ENCODE data around the gene DTHD1. TPM values are rescaled to one million over a fixed set of nuclear protein-coding genes. Genes with fewer than 3 reads are reported as not detected.

Gene DTHD1
- total RNA-seq, 3 donors from 2014 or later (not counting 1 experiment from before 2014, with no cell fraction given) = 67.0 to 95.4 (median 81.5) TPM

DNA sequence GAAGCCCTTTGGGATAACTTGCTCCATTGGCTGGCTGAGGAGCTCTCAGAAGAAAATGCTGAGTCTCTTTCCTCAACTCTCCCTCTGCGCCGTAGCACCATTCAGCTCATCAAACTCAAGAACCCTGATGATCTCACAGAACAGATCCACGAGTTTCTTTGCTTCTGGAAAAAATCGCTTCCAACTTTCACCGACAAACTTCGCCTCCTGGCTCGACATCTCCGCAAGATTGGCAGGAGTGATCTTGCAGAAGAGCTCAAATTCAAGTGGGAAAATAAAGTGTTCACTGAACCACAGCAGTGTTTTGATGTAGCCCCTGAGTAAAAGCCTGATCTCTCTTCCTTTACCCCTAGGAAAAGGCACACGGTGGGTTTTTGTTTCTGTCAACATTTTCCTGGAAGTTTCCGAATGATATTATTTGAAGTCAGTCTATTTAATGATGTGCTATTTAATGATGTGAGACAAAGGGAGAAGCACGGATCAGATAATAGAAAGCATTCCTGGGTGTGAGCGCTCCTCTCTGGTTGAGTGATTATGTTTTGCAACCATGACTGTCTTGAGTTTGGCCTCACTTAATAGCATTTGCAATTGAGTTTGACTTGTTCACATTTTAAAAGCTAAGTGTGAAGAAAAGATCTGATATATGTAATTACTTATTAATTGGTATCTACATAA lies 62.2 kb downstream of the DTHD1 start:
- H3K27ac ChIP-seq (ENCODE audit: low read length) = no peak overlapping the region
- Mint-ChIP-seq H3K4me1 (peaks cover 0 to 8% of the 10 kb centered on the region in 2 donors), H3K27me3 (ENCODE audit: low read depth in 2 of 2) (no peaks in the 10 kb centered on the region), H3K9me3 (no peaks in the 10 kb centered on the region), H3K36me3 (no peaks in the 10 kb centered on the region), H3K4me3 (no peak overlapping the region), H3K27ac (no peak overlapping the region)
- intact Hi-C loops (cut with micrococcal nuclease) = no loop called here
- DNase-seq (no peak), ATAC-seq (no peak)
- no peak overlapping the region for H3K4me3 ChIP-seq (ENCODE audit: low read length)
- peaks cover 2% of the 10 kb centered on the region for H3K36me3 ChIP-seq (ENCODE audit: control insufficient read depth, insufficient read depth, low read length)
- WGBS (ENCODE audit: insufficient coverage) = 97% methylated on average over 12 of the region's 12 CpGs
- TF ChIP-seq, protein P1, sequence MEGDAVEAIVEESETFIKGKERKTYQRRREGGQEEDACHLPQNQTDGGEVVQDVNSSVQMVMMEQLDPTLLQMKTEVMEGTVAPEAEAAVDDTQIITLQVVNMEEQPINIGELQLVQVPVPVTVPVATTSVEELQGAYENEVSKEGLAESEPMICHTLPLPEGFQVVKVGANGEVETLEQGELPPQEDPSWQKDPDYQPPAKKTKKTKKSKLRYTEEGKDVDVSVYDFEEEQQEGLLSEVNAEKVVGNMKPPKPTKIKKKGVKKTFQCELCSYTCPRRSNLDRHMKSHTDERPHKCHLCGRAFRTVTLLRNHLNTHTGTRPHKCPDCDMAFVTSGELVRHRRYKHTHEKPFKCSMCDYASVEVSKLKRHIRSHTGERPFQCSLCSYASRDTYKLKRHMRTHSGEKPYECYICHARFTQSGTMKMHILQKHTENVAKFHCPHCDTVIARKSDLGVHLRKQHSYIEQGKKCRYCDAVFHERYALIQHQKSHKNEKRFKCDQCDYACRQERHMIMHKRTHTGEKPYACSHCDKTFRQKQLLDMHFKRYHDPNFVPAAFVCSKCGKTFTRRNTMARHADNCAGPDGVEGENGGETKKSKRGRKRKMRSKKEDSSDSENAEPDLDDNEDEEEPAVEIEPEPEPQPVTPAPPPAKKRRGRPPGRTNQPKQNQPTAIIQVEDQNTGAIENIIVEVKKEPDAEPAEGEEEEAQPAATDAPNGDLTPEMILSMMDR (IDR thresholded peaks at IDR 0.05) = no peak
- no peaks in the 10 kb centered on the region for H3K4me1 ChIP-seq (ENCODE audit: control insufficient read depth, insufficient read depth, low read length)
- H3K27me3 ChIP-seq (ENCODE audit: control insufficient read depth, insufficient read depth, low read length) = no peaks in the 10 kb centered on the region
- no peaks in the 10 kb centered on the region for H3K9me3 ChIP-seq (ENCODE audit: control insufficient read depth, insufficient read depth, low read length)

DNA sequence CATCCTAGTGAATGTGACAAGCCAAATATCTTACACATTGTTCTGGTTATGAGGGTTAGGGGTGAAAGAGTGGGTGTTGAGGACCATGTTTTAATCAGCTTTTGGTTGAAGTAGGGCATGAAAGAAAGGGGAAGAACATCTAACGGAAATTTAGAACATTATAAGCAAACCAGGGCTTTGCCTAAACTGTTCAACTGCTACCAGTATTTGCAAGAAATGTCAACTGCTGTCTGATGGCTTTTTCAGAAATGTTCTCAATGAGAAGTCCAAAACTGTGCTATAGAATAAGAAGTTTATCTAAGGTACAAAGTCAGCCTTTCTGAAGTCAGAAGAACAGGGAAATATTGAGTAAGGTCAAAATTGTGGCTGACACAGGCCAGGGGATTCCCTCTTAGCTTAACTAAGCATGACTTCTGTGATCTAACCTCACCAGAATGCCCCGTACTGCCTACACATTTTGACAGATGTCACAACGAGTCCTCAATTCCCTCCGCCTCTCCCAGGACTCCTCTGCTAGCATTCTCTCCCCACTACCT lies 67.1 kb downstream of the DTHD1 start:
- no peaks in the 10 kb centered on the region for H3K9me3 ChIP-seq (ENCODE audit: control insufficient read depth, insufficient read depth, low read length)
- H3K27ac ChIP-seq (ENCODE audit: low read length) = no peak overlapping the region
- H3K4me1 ChIP-seq (ENCODE audit: control insufficient read depth, insufficient read depth, low read length) = no peaks in the 10 kb centered on the region
- H3K27me3 ChIP-seq (ENCODE audit: control insufficient read depth, insufficient read depth, low read length) = no peaks in the 10 kb centered on the region
- H3K4me3 Mint-ChIP-seq = no peak overlapping the region
- H3K27me3 Mint-ChIP-seq (ENCODE audit: low read depth in 2 of 2) = no peaks in the 10 kb centered on the region
- peaks cover 5 to 15% of the 10 kb centered on the region in 2 donors for H3K4me1 Mint-ChIP-seq
- DNase-seq (peak in 1 of 2 donors; percentile 55), ATAC-seq (peak; percentile 68 to 71 (median 69))
- H3K27ac Mint-ChIP-seq = peak overlapping the region; percentile 52 to 62
- WGBS (ENCODE audit: insufficient coverage) = 20% methylated on average over 4 of the region's 4 CpGs
- no peaks in the 10 kb centered on the region for H3K36me3 Mint-ChIP-seq
- intact Hi-C loops (cut with micrococcal nuclease) = no loop called here
- TF ChIP-seq, protein P1 (IDR thresholded peaks at IDR 0.05) = no peak
- H3K4me3 ChIP-seq (ENCODE audit: low read length) = no peak overlapping the region
- no peaks in the 10 kb centered on the region for H3K9me3 Mint-ChIP-seq
- H3K36me3 ChIP-seq (ENCODE audit: control insufficient read depth, insufficient read depth, low read length) = peaks cover 2% of the 10 kb centered on the region

DNA sequence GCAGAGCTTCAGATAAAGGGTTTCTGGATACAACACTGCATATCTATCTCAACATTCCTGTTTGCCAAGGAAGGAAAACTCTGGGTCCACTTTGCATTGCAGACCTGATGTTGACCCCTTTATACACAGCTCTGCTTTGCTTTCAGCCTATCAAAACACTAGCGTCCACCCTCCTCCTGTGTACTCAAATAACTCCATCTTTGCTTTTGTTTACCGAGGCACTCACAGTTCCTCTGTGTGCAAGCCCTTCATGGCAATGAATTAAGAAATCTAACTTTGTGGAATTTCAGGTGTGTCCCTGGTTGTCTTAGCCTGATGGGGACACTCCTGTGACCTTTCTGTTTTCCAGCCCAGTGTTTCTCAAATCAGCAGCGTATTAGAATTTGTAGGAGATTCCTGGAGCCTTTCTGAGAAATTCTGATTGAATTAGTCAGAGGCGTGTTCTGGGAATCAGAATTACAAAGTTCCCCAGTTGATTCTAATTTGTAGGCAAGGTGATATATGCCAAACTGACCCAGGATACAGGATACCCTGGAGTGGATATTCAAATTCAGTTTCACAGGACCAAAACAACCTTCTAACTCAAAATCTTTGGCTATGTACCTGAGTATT lies 68.6 kb downstream of the DTHD1 start:
- H3K27me3 ChIP-seq (ENCODE audit: control insufficient read depth, insufficient read depth, low read length) = no peaks in the 10 kb centered on the region
- WGBS (ENCODE audit: insufficient coverage) = 96% methylated on average over 4 of the region's 4 CpGs
- intact Hi-C loops (cut with micrococcal nuclease) = no loop called here
- TF ChIP-seq, protein P1 (IDR thresholded peaks at IDR 0.05) = no peak
- H3K4me1 ChIP-seq (ENCODE audit: control insufficient read depth, insufficient read depth, low read length) = no peaks in the 10 kb centered on the region
- no peak overlapping the region for H3K4me3 ChIP-seq (ENCODE audit: low read length)
- H3K27ac Mint-ChIP-seq = peak overlapping the region; percentile 52 to 62
- H3K4me3 Mint-ChIP-seq = no peak overlapping the region
- no peak overlapping the region for H3K27ac ChIP-seq (ENCODE audit: low read length)
- DNase-seq (no peak), ATAC-seq (no peak)
- H3K36me3 Mint-ChIP-seq = no peaks in the 10 kb centered on the region
- no peaks in the 10 kb centered on the region for H3K9me3 Mint-ChIP-seq
- H3K36me3 ChIP-seq (ENCODE audit: control insufficient read depth, insufficient read depth, low read length) = no peaks in the 10 kb centered on the region
- no peaks in the 10 kb centered on the region for H3K9me3 ChIP-seq (ENCODE audit: control insufficient read depth, insufficient read depth, low read length)
- H3K4me1 Mint-ChIP-seq = peaks cover 5 to 15% of the 10 kb centered on the region in 2 donors
- H3K27me3 Mint-ChIP-seq (ENCODE audit: low read depth in 2 of 2) = no peaks in the 10 kb centered on the region
